ES-I3 (cell line): ENCODE results near the gene GSTA4.
"Not testable (repeated sequence)": the region's sequence is repeated elsewhere in the genome, so short reads cannot be mapped to it uniquely, and the experiment has no call there.

ENCODE experiments used
- H3K36me3 ChIP-seq: 2 replicates; pipeline ENCODE4 v1.6.1; 2013; ENCODE audit warnings: mild to moderate bottlenecking, low read length, control low read depth, moderate library complexity; ENCODE audit not compliant: insufficient read depth
- H3K4me1 ChIP-seq: 2 replicates; pipeline ENCODE4 v1.6.1; 2013; ENCODE audit warnings: mild to moderate bottlenecking, control low read depth, low read length; ENCODE audit not compliant: insufficient read depth
- H3K9ac ChIP-seq: 2 replicates; pipeline ENCODE4 v1.6.1; 2013; ENCODE audit warnings: low read depth, mild to moderate bottlenecking, low read length, moderate library complexity
- H3K9me3 ChIP-seq: 2 replicates; pipeline ENCODE4 v1.6.1; 2013; ENCODE audit warnings: mild to moderate bottlenecking, low read length, moderate library complexity; ENCODE audit not compliant: control insufficient read depth, insufficient read depth

Gene GSTA4

GRCh38 chr6:52995089-52995912 is at the start of gene GSTA4:
Gene GSTA4, minus strand, starts transcription at chr6:52995284. Its CDS starts 1,041 bp downstream, at chr6:52994243.
- peak within 1 kb of the TSS; percentile 95 for H3K9ac ChIP-seq
- H3K4me1 ChIP-seq, H3K36me3 ChIP-seq, H3K9me3 ChIP-seq: not testable (repeated sequence)

- H3K4me1 ChIP-seq = peaks cover 11% of the 10 kb centered on the region
- 0 out of 2 replicates have a peak, but pooled peaks cover 3% of the 10 kb centered on the region for H3K36me3 ChIP-seq
- H3K9ac ChIP-seq = no peak overlapping the region
- no peaks in the 10 kb centered on the region for H3K9me3 ChIP-seq
These were observed 49.5 kb upstream of the GSTA4 start for GRCh38 chr6:53044572-53044971.

GRCh38 chr6:53044071-53044470 is 49.0 kb upstream of the GSTA4 start:
- Histone ChIP-seq H3K36me3 (0 out of 2 replicates have a peak, but pooled peaks cover 3% of the 10 kb centered on the region), H3K9ac (no peak overlapping the region), H3K9me3 (no peaks in the 10 kb centered on the region), H3K4me1 (peaks cover 8% of the 10 kb centered on the region)

GRCh38 chr6:53043581-53043980 is 48.5 kb upstream of the GSTA4 start:
- H3K9me3 ChIP-seq = no peaks in the 10 kb centered on the region
- peaks cover 8% of the 10 kb centered on the region for H3K4me1 ChIP-seq
- H3K36me3 ChIP-seq = 0 out of 2 replicates have a peak, but pooled peaks cover 3% of the 10 kb centered on the region
- no peak overlapping the region for H3K9ac ChIP-seq

DNA sequence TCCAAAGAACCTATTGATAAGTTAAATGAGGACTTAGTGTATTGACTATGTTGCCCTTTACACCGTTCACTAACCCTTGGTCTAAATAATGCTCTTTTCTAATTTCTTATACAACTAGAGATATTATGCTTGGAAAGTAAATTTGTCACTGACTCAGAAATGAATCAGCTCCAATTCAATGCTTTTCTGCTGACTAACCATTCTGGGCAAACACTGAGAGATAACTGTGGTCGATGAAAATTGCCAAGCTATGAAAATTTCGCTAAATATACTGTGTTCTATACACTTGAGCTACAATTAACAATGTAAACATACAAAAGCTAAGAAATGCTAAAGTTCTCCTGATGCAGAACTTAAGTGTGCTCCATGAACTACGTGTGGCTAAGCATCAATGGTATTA is 47.0 kb upstream of the GSTA4 start:
- Histone ChIP-seq H3K4me1 (peaks cover 8% of the 10 kb centered on the region), H3K36me3 (0 out of 2 replicates have a peak, but pooled peaks cover 3% of the 10 kb centered on the region), H3K9ac (no peak overlapping the region), H3K9me3 (no peaks in the 10 kb centered on the region)

- no peaks in the 10 kb centered on the region for H3K9me3 ChIP-seq
- no peak overlapping the region for H3K9ac ChIP-seq
- peaks cover 8% of the 10 kb centered on the region for H3K4me1 ChIP-seq
- 0 out of 2 replicates have a peak, but pooled peaks cover 3% of the 10 kb centered on the region for H3K36me3 ChIP-seq
These were observed 46.3 kb upstream of the GSTA4 start for GRCh38 chr6:53041356-53041755.

DNA sequence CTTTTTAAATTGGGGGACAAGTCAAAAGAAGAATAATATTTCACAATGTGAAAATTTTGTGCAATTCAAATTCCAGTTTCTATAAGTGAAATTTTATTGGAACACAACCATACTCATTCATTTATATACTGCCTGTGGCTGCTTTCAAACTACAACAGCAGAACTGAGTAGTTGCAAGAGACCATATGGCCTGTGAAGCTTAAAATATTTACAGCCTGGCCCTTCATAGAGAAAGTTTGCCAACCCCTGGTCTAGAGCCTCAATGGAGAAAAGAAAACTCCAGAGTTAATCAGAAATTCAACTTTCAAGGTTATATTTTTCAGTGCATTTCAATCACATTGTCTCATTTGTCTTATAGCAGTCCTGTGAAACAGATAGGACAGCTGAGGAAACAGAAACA is 43.5 kb upstream of the GSTA4 start:
- H3K36me3 ChIP-seq = 0 out of 2 replicates have a peak, but pooled peaks cover 3% of the 10 kb centered on the region
- H3K4me1 ChIP-seq = peaks cover 4% of the 10 kb centered on the region
- H3K9me3 ChIP-seq = no peaks in the 10 kb centered on the region
- H3K9ac ChIP-seq = no peak overlapping the region

GRCh38 chr6:53038141-53038540 is 43.1 kb upstream of the GSTA4 start:
- H3K4me1 ChIP-seq = no peaks in the 10 kb centered on the region

DNA sequence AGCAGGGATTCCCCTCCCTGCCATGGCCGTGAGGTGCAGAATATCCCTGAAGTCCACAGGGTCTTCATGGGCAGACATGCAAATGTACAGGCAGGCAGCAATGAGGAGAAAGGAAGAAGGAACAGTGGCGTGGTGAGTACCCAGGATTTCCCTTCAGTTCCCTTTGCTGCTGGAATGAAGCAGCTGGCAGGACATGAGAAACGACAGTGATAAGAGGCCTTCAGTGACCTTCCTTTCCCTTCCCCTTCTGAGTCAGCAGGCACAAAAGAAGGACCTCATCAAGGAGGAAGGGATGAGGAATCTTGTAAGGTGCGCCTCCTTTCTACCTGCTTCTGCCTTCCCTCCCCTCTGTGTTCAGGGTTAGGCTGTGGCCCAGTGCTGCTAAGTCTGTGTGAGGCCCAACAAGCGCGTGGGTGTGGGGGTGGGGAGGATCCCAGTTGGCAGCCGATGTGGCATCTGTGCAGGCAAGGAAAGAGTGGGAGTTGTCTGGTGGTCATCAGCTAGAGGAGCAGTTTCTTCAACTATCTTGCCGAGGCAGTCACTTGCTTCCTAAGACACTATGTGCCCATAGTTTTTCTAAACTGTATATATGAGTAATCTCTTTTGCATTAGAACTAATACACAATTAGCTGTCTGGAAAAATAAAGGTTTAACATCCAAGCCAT is 40.6 kb upstream of the GSTA4 start:
- peaks cover 10% of the 10 kb centered on the region; the same call in 1 of the 2 replicates for H3K36me3 ChIP-seq
- H3K9me3 ChIP-seq = no peaks in the 10 kb centered on the region
- no peaks in the 10 kb centered on the region for H3K4me1 ChIP-seq

More at GRCh38 chr6:53038141-53038540, 43.1 kb upstream of the GSTA4 start:
- Histone ChIP-seq H3K9me3 (no peaks in the 10 kb centered on the region), H3K36me3 (0 out of 2 replicates have a peak, but pooled peaks cover 3% of the 10 kb centered on the region), H3K9ac (no peak overlapping the region)

GRCh38 chr6:53033764-53034163 is 38.7 kb upstream of the GSTA4 start:
- H3K9ac ChIP-seq = no peak overlapping the region
- H3K4me1 ChIP-seq = no peaks in the 10 kb centered on the region
- H3K9me3 ChIP-seq = no peaks in the 10 kb centered on the region
- peaks cover 6% of the 10 kb centered on the region; the same call in 1 of the 2 replicates for H3K36me3 ChIP-seq

More for the DNA sequence above, 40.6 kb upstream of the GSTA4 start:
- H3K9ac ChIP-seq = no peak overlapping the region

DNA sequence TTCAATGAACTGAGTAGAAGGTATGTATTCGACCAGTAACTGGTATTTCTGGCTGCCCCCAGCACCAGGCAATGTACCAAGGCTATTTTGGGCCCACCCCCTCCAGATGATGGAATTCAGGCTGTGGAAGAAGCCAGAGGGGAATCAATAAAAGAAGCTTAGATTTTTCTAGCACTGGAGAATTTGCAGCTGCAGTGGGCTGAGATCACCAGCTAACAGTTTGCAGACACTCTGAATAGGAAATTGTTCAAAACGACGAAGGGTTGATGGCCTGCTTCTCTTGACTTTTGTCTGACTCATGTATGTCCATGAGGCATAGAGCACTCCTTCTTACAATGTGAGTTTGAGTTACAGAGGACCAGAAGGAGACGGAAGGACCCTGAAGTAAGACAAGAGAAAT is 37.8 kb upstream of the GSTA4 start:
- Histone ChIP-seq H3K9ac (no peak overlapping the region), H3K9me3 (no peaks in the 10 kb centered on the region), H3K4me1 (no peaks in the 10 kb centered on the region), H3K36me3 (peaks cover 10% of the 10 kb centered on the region; the same call in 1 of the 2 replicates)

- Histone ChIP-seq H3K4me1 (no peaks in the 10 kb centered on the region), H3K9me3 (no peaks in the 10 kb centered on the region), H3K36me3 (peaks cover 10% of the 10 kb centered on the region; the same call in 1 of the 2 replicates), H3K9ac (no peak overlapping the region)
These were observed 36.2 kb upstream of the GSTA4 start for GRCh38 chr6:53031281-53031680.

DNA sequence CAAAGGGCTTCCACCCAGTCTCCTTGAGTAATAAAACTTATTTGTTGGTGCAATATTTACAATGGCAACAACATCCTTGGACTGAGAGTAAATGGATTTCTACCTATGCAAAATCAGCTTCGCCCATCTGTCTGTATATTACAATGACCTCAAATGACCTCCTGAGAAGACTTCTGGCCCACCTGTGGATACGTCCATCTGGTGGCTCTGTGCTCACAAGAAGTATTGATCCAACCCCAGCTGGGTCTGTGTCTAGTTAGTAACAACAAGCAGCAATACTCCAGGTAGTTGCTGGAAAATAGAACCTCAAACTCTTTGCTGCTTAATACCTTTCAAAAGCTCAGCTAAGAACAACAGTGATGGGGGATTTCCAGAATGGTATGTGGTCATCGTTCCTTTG is 34.7 kb upstream of the GSTA4 start:
- H3K36me3 ChIP-seq = peaks cover 10% of the 10 kb centered on the region; the same call in 1 of the 2 replicates
- H3K4me1 ChIP-seq = no peaks in the 10 kb centered on the region
- H3K9me3 ChIP-seq = no peaks in the 10 kb centered on the region
- no peak overlapping the region for H3K9ac ChIP-seq

GRCh38 chr6:53029257-53029656 is 34.2 kb upstream of the GSTA4 start:
- Histone ChIP-seq H3K4me1 (no peaks in the 10 kb centered on the region), H3K9ac (no peak overlapping the region), H3K9me3 (no peaks in the 10 kb centered on the region), H3K36me3 (peaks cover 10% of the 10 kb centered on the region; the same call in 1 of the 2 replicates)
